Thyroid gland (tissue), 4 donors: Measurements from ENCODE around the gene YAP1.

Experiments
- POLR2A ChIP-seq, 2 donors: fragments of 450-650 bp; IDR thresholded peaks; one replicate each; pipeline ENCODE4 v1.6.1; 2017; ENCODE audit warnings: antibody characterized with exemption in 2 of 2, mild to moderate bottlenecking in 2 of 2, moderate library complexity in 1 of 2
- TF ChIP-seq, protein P1 (sequence below), 6 experiments: fragments of 200-600 bp in 3 of 6; fragments of 450-650 bp in 3 of 6; sonication (generic) in 3 of 6; IDR thresholded peaks; one replicate each; pipeline ENCODE4 v1.5.1; 2016 to 2019; ENCODE audit warnings: antibody characterized with exemption in 6 of 6, mild to moderate bottlenecking in 2 of 6, inconsistent platforms in 1 of 6, moderate library complexity in 1 of 6

DNA sequence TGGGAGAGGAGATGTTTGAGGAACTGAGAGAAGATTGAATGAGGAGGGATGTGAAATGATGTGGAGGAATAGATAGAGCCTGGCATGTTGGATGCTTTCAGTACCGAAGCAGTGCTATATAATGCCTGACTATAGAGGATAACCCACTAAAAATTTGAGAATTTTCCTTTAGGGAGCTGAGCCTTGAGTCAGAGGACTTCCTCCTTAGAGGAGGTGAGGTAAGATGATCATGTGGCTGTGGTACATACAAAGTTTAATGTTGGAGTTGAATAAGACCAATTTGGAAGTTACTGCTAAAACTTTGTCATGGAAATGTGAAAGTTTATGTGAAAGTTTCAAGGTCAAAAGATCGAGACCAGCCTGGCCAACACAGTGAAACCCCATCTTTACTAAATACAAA, 66.9 kb downstream of the YAP1 start:
- TF ChIP-seq, protein P1, sequence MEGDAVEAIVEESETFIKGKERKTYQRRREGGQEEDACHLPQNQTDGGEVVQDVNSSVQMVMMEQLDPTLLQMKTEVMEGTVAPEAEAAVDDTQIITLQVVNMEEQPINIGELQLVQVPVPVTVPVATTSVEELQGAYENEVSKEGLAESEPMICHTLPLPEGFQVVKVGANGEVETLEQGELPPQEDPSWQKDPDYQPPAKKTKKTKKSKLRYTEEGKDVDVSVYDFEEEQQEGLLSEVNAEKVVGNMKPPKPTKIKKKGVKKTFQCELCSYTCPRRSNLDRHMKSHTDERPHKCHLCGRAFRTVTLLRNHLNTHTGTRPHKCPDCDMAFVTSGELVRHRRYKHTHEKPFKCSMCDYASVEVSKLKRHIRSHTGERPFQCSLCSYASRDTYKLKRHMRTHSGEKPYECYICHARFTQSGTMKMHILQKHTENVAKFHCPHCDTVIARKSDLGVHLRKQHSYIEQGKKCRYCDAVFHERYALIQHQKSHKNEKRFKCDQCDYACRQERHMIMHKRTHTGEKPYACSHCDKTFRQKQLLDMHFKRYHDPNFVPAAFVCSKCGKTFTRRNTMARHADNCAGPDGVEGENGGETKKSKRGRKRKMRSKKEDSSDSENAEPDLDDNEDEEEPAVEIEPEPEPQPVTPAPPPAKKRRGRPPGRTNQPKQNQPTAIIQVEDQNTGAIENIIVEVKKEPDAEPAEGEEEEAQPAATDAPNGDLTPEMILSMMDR (IDR thresholded peaks at IDR 0.05) = no peak
- no peak for TF ChIP-seq POLR2A (IDR thresholded peaks at IDR 0.05)
